ENCODE measurements around the gene KDM4B. TPM values are rescaled to one million over a fixed set of nuclear protein-coding genes. Genes with fewer than 3 reads are reported as not detected.
A peak's percentile ranks its signal among the peaks of the same experiment; 100 is the strongest.

The KDM4B gene
- total RNA-seq, 2 experiments from 2014 or later: 46.3 to 46.6 TPM

DNA sequence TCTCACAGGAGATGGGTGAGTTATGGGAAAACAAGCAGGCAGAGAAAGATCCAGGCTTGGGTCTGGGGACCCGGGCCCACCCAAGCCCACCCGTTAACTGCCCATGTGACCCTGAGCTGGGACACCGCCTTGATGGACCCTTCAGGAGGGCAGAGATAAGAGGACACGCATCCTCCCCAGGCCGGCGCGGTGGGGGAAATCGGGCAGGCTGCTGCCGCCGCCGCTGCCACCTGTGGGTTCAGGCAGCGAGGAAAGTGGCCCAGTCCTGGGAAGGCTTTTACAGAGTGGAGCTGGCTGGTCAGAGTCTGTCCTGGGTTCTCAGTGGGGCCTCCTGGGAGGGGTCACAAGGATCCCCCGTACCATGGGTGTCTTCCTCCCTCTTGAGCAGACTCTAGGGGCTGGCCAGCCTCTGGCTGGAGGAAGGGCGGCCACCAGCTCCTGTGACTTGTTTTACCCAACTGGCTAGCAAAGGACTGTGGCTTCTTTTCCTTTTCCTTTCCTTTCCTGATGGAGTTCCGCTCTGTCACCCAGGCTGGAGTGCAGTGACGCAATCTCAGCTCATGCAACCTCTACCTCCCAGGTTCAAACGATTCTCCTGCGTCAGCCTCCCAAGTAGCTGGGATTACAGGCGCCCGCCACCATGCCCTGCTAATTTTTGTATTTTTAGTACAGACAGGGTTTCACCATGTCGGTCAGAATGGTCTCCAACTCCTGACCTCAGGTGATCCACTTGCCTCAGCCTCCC, 155.4 kb downstream of the KDM4B start:
- Mint-ChIP-seq H3K9me3 (no peaks in the 10 kb centered on the region), H3K27ac (no peak overlapping the region)
- intact Hi-C loops (cut with micrococcal nuclease): no loop called here

DNA sequence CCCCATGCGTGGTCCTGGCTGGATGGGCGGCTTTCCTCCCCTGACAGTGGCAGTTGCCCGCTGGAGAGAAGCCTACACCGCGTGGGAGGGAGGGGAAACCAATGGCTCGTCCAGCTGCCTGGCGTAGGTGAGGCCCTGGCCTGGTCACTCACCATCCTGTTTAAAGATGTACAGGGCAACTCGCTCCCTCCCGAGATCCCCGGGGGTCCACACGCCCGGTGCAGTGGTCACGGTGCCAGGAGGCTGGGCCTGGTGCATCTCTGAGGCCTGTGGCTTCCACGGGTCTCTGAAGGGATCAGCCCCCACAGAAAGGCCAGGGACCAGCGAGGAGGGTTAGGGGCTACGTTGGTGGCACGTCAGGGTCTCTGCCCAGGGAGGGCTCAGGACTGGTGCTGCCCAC, 156.5 kb downstream of the KDM4B start:
- DNase-seq (no peak), ATAC-seq (no peak)
- H3K4me1 Mint-ChIP-seq (ENCODE audit: low read depth): peaks cover 48% of the 10 kb centered on the region
- no peaks in the 10 kb centered on the region for H3K9me3 Mint-ChIP-seq
- no peaks in the 10 kb centered on the region for H3K27me3 Mint-ChIP-seq
- CTCF ChIA-PET: no interaction called here
- H3K4me3 Mint-ChIP-seq: no peak overlapping the region
- H3K36me3 Mint-ChIP-seq (ENCODE audit: low read depth): no peaks in the 10 kb centered on the region
- TF ChIP-seq CTCF (IDR thresholded peaks at IDR 0.05): no peak
- POLR2A ChIA-PET: interaction anchor here (1.0 kb wide), 2 partner anchors 9 to 356 kb away, joined by 3 read pairs; no protein-coding TSS in a partner anchor
- H3K27ac Mint-ChIP-seq: no peak overlapping the region
- intact Hi-C loops (cut with micrococcal nuclease): no loop called here

More for the DNA sequence above, 155.4 kb downstream of the KDM4B start:
- TF ChIP-seq CTCF (IDR thresholded peaks at IDR 0.05): no peak
- peaks cover 38% of the 10 kb centered on the region for H3K4me1 Mint-ChIP-seq (ENCODE audit: low read depth)
- no peaks in the 10 kb centered on the region for H3K36me3 Mint-ChIP-seq (ENCODE audit: low read depth)
- DNase-seq (no peak), ATAC-seq (no peak)
- H3K27me3 Mint-ChIP-seq: no peaks in the 10 kb centered on the region
- CTCF ChIA-PET: no interaction called here
- POLR2A ChIA-PET: no interaction called here
- no peak overlapping the region for H3K4me3 Mint-ChIP-seq

DNA sequence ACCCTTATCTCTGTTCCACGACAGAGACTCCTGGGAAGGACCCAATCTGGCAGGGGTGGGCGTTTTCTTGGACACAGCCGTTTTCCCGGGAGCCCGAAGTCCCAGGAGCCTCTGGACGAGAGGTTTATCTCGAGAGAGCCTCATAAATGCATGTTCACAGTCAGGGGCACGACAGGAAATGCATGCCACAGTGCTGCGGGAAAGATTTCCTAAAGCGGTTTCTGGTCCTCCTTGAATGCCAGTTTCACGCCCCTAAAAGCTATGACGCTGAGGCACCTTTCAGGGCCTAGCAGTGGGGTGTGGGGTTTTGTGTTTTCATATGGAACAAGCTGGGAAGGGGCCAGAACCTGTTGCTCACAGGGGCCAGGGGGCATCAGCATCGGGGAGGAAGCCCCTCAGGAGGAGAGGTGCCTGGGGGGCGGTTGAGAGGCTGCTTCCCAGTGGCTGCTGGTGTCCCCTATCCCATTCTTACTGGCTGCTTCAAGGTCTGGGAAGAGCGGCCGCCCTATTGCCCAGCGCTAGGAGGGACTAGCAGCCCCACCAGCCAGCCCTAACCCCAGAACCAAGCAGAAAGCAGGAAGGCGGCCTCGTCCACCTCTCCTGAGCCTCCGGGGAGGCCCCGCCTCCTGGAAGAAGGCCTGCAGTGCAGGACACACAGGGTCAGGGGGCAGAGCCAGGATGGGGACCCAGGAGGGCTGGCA, 157.0 kb downstream of the KDM4B start:
- DNase-seq (peak; percentile 58), ATAC-seq (no peak)
- Mint-ChIP-seq H3K4me3 (no peak overlapping the region), H3K27ac (peak overlapping the region; percentile 36), H3K27me3 (no peaks in the 10 kb centered on the region), H3K36me3 (ENCODE audit: low read depth) (peaks cover 4% of the 10 kb centered on the region), H3K9me3 (no peaks in the 10 kb centered on the region), H3K4me1 (ENCODE audit: low read depth) (peaks cover 52% of the 10 kb centered on the region)
- ChIA-PET CTCF (no interaction called here), POLR2A (interaction anchor here (1.0 kb wide), 2 partner anchors 8 to 357 kb away, joined by 3 read pairs; no protein-coding TSS in a partner anchor)
- no peak for TF ChIP-seq CTCF (IDR thresholded peaks at IDR 0.05)
- intact Hi-C loops (cut with micrococcal nuclease): no loop called here

DNA sequence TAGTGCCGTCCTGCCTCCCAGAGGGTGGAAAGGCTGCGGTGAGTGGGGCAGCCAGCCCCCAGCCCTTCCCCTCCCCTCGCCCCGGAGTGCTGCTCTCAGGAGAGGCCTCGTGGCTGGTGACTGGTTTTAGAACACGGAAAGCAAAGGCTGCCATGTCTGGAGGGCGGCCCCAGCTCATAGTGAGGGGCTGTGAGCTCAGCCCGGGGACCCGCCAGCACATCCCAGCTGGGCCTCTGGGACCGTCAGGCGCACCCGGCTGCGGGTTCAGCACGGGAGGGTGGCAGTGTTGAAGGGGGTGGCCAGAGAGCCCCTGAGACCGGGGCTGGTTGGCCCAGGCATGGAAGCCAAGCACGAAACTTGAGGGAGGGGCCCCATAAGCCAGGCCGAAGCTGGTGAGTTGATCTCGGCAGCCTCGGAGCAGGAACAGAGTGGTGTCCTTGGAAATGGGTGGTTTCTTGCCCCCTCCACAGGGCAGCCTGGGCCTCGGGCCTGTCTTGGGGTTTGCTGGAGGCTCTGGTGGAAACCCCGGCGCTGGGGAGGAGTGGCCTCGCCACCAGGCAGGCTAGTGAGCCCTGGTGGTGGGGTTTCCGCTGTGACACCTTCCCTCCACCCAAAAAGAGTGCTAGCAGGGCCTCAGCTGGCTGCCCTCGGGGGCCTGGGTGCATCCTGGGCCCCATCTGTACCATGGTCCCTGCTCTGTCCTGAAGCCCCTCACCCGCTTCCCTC, 157.7 kb downstream of the KDM4B start:
- Mint-ChIP-seq H3K27ac (no peak overlapping the region), H3K9me3 (no peaks in the 10 kb centered on the region)

More for the DNA sequence above, 157.7 kb downstream of the KDM4B start:
- H3K27me3 Mint-ChIP-seq: no peaks in the 10 kb centered on the region
- peaks cover 46% of the 10 kb centered on the region for H3K4me1 Mint-ChIP-seq (ENCODE audit: low read depth)
- no peak for TF ChIP-seq CTCF (IDR thresholded peaks at IDR 0.05)
- ChIA-PET CTCF (no interaction called here), POLR2A (interaction anchor here (1.0 kb wide), 2 partner anchors 8 to 357 kb away, joined by 3 read pairs; no protein-coding TSS in a partner anchor)
- peaks cover 9% of the 10 kb centered on the region for H3K36me3 Mint-ChIP-seq (ENCODE audit: low read depth)
- DNase-seq: peak; percentile 63
- H3K4me3 Mint-ChIP-seq: no peak overlapping the region
- ATAC-seq: peak; percentile 13
- intact Hi-C loops (cut with micrococcal nuclease): no loop called here
